GM23338 (cell line): ENCODE results near the gene MED27.

ENCODE experiments used
- POLR2AphosphoS5 ChIP-seq: IDR thresholded peaks from 2 replicates; pipeline ENCODE4 v1.6.1; 2016; ENCODE audit warnings: antibody characterized with exemption, low read depth
- REST ChIP-seq: IDR thresholded peaks from one replicate; pipeline ENCODE4 v1.6.1; 2018; ENCODE audit warnings: antibody characterized with exemption; ENCODE audit not compliant: unreplicated experiment

- no peak for TF ChIP-seq POLR2AphosphoS5
- TF ChIP-seq REST = no peak
Observed at GRCh38 chr9:131854896-131855613, 224.6 kb downstream of the MED27 start.
